ENCODE results near the gene SCARF1.

The SCARF1 gene

GRCh38 chr17:1647802-1648171, 2.3 kb upstream of the SCARF1 start:
- DNase-seq, result no peak

- DNase-seq, result no peak
These were observed 805 bp upstream of the SCARF1 start for GRCh38 chr17:1646199-1646875.

- no peak for DNase-seq
These were observed 882 bp downstream of the SCARF1 start for GRCh38 chr17:1644493-1645206.

- DNase-seq, result no peak
These were observed 1.5 kb downstream of the SCARF1 start for GRCh38 chr17:1643999-1644492.

GRCh38 chr17:1643293-1643998, 2.1 kb downstream of the SCARF1 start:
- DNase-seq, result no peak

GRCh38 chr17:1641065-1641403, 4.5 kb downstream of the SCARF1 start:
- DNase-seq, result no peak

GRCh38 chr17:1640329-1641064, 5.0 kb downstream of the SCARF1 start:
- DNase-seq, result no peak

GRCh38 chr17:1639549-1640180, 5.9 kb downstream of the SCARF1 start:
- DNase-seq, result no peak

GRCh38 chr17:1638624-1639300, 6.8 kb downstream of the SCARF1 start:
- no peak for DNase-seq

GRCh38 chr17:1638171-1638590, 7.4 kb downstream of the SCARF1 start:
- DNase-seq, result no peak

GRCh38 chr17:1636732-1637285, 8.7 kb downstream of the SCARF1 start:
- no peak for DNase-seq

GRCh38 chr17:1635675-1636465, 9.7 kb downstream of the SCARF1 start:
- no peak for DNase-seq

- DNase-seq, result no peak
These were observed 10.5 kb downstream of the SCARF1 start for GRCh38 chr17:1634841-1635650.

- no peak for DNase-seq
These were observed 14.9 kb downstream of the SCARF1 start for GRCh38 chr17:1630662-1631061.

GRCh38 chr17:1629504-1630310, 15.8 kb downstream of the SCARF1 start:
- no peak for DNase-seq

- peak; percentile 75 for DNase-seq
These were observed 16.6 kb downstream of the SCARF1 start for GRCh38 chr17:1628856-1629503.

- DNase-seq, result peak; percentile 31
These were observed 17.3 kb downstream of the SCARF1 start, which contains the start of gene SLC43A2 for GRCh38 chr17:1627982-1628855. Gene SLC43A2, minus strand, starts transcription at chr17:1628834. Its CDS starts 960 bp downstream, at chr17:1627874.

Measured in DMS153 (cell line).